NOMO-1 treated with dmso at 0.1 percent for 144 hours (cell line): ENCODE results near the gene DACT2.

Experiments
- DNase-seq: peaks from one replicate; lab custom pipeline; 2025; ENCODE audit not compliant: unreplicated experiment; lab: John Stamatoyannopoulos, UW

Gene DACT2

GRCh38 chr6:168265827-168266815 is 53.5 kb downstream of the DACT2 start:
- no peak for DNase-seq

DNA sequence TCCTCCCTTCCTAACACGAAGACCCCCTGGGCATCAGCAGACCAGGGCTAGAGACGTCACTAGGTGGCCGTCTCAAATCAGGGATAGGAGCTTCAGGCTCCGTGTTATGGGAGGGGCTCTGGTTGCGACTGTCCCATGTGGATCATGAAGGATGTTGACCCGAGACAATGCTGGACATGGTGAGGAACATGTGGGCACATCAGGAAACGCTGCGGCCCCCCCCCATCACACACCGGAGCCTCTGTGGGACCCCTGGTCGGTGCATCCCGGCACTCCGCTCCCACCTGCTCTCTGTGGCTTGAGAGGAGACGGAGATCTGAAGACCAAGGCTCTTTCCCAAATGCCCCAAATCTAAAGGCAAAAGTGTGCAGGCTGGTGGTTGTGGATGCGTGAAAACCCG is 54.2 kb downstream of the DACT2 start:
- DNase-seq = no peak

- no peak for DNase-seq
Observed at GRCh38 chr6:168264593-168265335, 54.8 kb downstream of the DACT2 start.

- DNase-seq = no peak
Observed at GRCh38 chr6:168263351-168263905, 56.1 kb downstream of the DACT2 start.

- DNase-seq = no peak
Observed at GRCh38 chr6:168261234-168261633, 58.3 kb downstream of the DACT2 start.

GRCh38 chr6:168260420-168260987 is 59.1 kb downstream of the DACT2 start:
- DNase-seq = no peak

DNA sequence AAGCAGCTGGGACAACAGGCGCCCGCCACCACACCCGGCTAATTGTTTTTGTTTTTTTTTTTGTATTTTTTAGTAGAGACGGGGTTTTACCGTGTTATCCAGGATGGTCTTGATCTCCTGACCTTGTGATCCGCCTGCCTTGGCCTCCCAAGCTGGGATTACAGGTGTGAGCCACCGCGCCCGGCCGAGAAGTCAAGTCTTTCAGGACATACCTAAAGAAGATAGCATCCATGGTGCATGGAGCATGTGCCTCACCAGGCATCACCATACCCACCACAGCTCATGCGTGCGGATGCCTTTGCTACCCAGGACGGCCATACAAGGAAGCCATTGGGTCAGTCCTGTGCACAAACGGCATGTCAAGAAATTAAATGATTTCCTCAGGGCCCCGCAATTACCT is 60.8 kb downstream of the DACT2 start:
- no peak for DNase-seq

- DNase-seq = no peak
Observed at GRCh38 chr6:168256940-168257339, 62.6 kb downstream of the DACT2 start.
